GM12872 (cell line): ENCODE data around the gene GRIN2A.

Experiments used
- TF ChIP-seq, protein P1 (sequence below): IDR thresholded peaks from 3 replicates; pipeline ENCODE4 v1.5.1; 2011; ENCODE audit warnings: low read depth, mild to moderate bottlenecking, low read length, moderate library complexity; ENCODE audit not compliant: insufficient read depth

Gene GRIN2A

DNA sequence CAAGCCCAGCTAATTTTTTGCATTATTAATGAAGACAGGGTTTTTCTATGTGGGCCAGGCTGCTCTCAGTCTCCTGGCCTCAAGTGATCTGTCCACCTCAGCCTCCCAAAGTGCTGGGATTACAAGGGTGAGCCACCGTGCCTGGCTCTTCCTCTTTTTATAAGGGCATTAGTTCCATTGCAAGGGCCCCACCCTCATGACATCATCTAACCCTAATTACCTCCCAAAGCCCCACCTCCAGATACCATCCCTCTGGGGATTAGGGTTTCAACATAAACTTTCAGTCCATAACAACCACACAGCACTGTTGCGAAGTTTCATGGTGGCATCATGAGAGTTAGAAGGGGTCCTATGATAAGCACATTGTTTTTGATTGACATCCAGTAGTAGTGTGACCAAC, 277.7 kb downstream of the GRIN2A start:
- TF ChIP-seq, protein P1, sequence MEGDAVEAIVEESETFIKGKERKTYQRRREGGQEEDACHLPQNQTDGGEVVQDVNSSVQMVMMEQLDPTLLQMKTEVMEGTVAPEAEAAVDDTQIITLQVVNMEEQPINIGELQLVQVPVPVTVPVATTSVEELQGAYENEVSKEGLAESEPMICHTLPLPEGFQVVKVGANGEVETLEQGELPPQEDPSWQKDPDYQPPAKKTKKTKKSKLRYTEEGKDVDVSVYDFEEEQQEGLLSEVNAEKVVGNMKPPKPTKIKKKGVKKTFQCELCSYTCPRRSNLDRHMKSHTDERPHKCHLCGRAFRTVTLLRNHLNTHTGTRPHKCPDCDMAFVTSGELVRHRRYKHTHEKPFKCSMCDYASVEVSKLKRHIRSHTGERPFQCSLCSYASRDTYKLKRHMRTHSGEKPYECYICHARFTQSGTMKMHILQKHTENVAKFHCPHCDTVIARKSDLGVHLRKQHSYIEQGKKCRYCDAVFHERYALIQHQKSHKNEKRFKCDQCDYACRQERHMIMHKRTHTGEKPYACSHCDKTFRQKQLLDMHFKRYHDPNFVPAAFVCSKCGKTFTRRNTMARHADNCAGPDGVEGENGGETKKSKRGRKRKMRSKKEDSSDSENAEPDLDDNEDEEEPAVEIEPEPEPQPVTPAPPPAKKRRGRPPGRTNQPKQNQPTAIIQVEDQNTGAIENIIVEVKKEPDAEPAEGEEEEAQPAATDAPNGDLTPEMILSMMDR: no peak

DNA sequence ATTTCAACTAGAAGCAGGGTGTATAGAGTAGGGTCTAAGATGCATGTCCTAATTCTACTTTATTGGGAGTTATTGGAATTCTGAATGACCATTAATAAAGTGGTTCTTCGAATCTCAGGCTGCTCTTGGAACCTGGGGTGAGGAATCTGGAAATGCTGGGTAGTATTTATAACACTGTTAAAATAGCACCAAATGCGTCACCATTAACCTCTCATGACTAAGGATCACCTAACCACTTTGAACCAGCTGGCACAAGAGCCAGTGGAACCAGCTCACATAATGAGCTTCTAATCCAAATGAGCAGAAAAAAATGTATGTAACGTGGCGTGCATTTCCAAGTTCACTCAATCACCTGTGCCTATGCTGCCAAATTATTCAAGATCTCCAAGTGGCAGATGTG, 281.7 kb downstream of the GRIN2A start:
- TF ChIP-seq, protein P1: no peak

DNA sequence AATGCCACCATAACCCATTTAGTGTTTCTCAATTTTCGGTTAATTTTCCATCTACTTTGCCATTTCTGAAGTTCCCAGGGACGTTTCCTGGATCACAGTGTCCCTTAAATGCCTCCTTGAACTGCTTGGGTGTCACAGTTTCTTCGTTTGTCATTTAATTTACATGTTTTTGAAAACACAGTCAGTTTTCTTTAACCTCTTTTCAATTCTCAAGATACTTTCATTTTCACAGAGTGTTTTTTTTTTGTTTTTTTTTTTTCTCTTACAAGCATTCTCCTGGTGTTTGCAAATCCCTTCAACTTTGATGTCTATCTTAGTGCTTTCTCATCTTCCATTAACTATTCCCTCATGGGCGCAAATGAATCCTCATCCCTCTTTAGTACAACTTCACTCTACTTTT, 283.7 kb downstream of the GRIN2A start:
- TF ChIP-seq, protein P1: no peak

DNA sequence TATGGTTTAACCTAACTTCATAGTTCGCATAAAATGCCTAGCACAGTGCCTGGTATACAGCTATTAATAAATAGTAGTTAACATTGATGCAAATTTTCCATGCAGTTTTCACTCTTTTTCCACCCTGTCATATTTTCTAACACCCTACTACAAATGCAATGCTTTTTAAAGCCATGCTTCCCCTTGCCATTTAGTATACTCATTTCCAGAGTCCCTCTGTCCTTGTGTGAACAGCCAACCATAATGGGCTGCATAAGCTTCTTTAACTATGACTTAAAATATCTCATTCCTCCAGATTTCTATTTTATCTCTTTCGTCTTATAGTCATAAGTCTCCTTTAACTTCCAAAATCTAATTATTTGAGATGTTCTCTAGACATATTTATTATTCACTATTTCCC, 284.1 kb downstream of the GRIN2A start:
- TF ChIP-seq, protein P1: no peak

DNA sequence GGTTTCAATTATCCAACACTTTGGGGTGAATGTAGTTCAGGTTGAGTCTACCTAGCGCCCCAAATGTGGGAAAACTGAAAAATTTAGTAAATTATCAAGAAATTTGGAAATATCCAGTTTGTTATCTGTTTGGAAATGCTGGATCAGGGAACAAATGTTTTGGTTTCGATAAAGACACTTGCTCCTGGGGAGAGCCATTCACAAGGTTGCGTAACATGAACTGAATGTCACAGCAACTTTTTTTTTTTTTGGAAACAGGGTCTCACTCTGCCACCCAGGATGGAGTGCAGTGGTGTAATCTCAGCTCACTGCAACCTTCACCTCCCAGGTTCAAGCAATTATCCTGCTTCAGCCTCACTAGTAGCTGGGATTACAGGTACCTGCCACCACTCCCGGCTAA, 286.4 kb downstream of the GRIN2A start:
- TF ChIP-seq, protein P1: no peak

DNA sequence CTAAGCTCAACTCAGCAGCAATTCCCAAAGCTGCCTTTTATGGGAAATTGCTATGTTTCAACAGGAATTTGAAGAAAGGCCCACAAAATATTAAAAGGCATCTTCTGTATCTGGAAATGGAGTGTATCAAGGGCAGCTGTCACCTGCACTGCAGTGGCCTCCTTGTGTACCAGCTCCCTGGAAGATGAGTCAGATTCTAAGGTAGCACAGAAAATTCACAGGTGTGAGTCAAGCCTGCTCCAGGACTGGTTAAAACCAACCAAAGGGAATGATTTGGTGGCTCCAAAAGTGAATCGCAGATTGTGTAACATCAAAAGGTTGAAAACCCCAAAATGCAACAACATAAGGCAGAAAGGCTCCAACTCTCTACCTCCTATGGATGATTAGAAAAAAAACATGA, 296.4 kb downstream of the GRIN2A start:
- TF ChIP-seq, protein P1: no peak

DNA sequence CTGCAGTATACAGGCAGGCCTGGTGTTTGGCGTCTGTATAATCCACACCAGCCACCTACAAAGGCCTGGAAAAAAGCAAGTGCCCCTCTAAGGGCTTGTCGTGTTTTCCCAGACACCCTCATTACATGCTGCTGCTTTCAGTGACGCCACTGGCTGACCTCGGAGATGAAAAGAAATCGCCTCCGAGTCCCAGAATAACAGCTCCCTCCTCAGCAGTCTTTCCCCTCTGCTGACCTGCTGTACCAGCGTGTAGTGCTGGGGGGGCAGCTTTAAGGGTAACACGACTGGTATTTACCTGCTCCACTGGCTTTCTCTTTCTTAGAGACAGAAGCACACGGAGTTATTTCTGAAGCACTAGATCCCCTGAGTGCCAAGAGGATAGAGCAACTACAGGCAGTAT, 296.8 kb downstream of the GRIN2A start:
- TF ChIP-seq, protein P1: no peak

DNA sequence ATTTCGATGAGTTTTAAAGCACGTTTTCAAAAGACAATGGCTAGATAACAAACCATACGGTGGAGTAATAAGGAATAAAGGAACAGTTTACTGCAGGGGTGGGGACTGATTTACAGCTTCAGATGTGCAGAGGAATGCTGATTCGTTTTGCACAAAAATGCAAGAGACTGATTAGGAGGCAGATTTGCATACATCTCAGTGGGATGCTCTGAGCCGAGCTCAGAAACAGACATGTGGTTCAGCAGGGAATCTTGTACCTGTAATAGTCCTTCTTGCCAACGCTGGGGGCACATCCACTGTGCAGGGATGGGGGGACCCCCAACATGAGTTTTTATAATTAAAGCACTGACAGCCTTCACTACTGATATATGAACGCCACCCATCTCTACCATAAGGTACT, 308.0 kb downstream of the GRIN2A start:
- TF ChIP-seq, protein P1: no peak
